ENCODE measurements around the gene P4HA3.

The P4HA3 gene

GRCh38 chr11:74265256-74265655, 46.2 kb downstream of the P4HA3 start:
- DNase-seq (ENCODE audit: low spot score) (no peak), ATAC-seq (ENCODE audit: low read depth) (no peak)
- Histone ChIP-seq H3K4me3 (ENCODE audit: severe bottlenecking) (no peak overlapping the region), H3K4me1 (ENCODE audit: insufficient read depth, poor library complexity, severe bottlenecking) (no peaks in the 10 kb centered on the region), H3K9me3 (ENCODE audit: severe bottlenecking) (no peaks in the 10 kb centered on the region), H3K27ac (ENCODE audit: poor library complexity, severe bottlenecking) (no peak overlapping the region), H3K27me3 (ENCODE audit: insufficient read depth, poor library complexity, severe bottlenecking) (no peaks in the 10 kb centered on the region), H3K36me3 (ENCODE audit: low read depth) (no peaks in the 10 kb centered on the region)
- TF ChIP-seq CTCF (IDR thresholded peaks at IDR 0.05; ENCODE audit: poor library complexity, severe bottlenecking): no peak

GRCh38 chr11:74262725-74263124, 48.7 kb downstream of the P4HA3 start:
- Histone ChIP-seq H3K36me3 (ENCODE audit: low read depth) (no peaks in the 10 kb centered on the region), H3K4me1 (ENCODE audit: insufficient read depth, poor library complexity, severe bottlenecking) (no peaks in the 10 kb centered on the region), H3K9me3 (ENCODE audit: severe bottlenecking) (no peaks in the 10 kb centered on the region), H3K27me3 (ENCODE audit: insufficient read depth, poor library complexity, severe bottlenecking) (no peaks in the 10 kb centered on the region), H3K4me3 (ENCODE audit: severe bottlenecking) (no peak overlapping the region), H3K27ac (ENCODE audit: poor library complexity, severe bottlenecking) (no peak overlapping the region)
- no peak for DNase-seq (ENCODE audit: low spot score)
- ATAC-seq (ENCODE audit: low read depth): no peak
- no peak for TF ChIP-seq CTCF (IDR thresholded peaks at IDR 0.05; ENCODE audit: poor library complexity, severe bottlenecking)

- TF ChIP-seq CTCF (IDR thresholded peaks at IDR 0.05; ENCODE audit: poor library complexity, severe bottlenecking): no peak
- Histone ChIP-seq H3K27me3 (ENCODE audit: insufficient read depth, poor library complexity, severe bottlenecking) (no peaks in the 10 kb centered on the region), H3K4me1 (ENCODE audit: insufficient read depth, poor library complexity, severe bottlenecking) (no peaks in the 10 kb centered on the region), H3K4me3 (ENCODE audit: severe bottlenecking) (no peak overlapping the region), H3K9me3 (ENCODE audit: severe bottlenecking) (no peaks in the 10 kb centered on the region), H3K27ac (ENCODE audit: poor library complexity, severe bottlenecking) (no peak overlapping the region), H3K36me3 (ENCODE audit: low read depth) (peaks cover 4% of the 10 kb centered on the region; the same call in 1 of the 2 replicates)
- DNase-seq (ENCODE audit: low spot score) (no peak), ATAC-seq (ENCODE audit: low read depth) (no peak; the same call in 2 of the 3 replicates)
These were observed 53.4 kb downstream of the P4HA3 start for GRCh38 chr11:74257959-74258553.

GRCh38 chr11:74256378-74257133, 54.9 kb downstream of the P4HA3 start:
- no peak for TF ChIP-seq CTCF (IDR thresholded peaks at IDR 0.05; ENCODE audit: poor library complexity, severe bottlenecking)
- no peaks in the 10 kb centered on the region for H3K4me1 ChIP-seq (ENCODE audit: insufficient read depth, poor library complexity, severe bottlenecking)
- H3K27ac ChIP-seq (ENCODE audit: poor library complexity, severe bottlenecking): no peak overlapping the region
- DNase-seq (ENCODE audit: low spot score) (no peak), ATAC-seq (ENCODE audit: low read depth) (no peak)
- H3K36me3 ChIP-seq (ENCODE audit: low read depth): peaks cover 4% of the 10 kb centered on the region; the same call in 1 of the 2 replicates
- no peaks in the 10 kb centered on the region for H3K9me3 ChIP-seq (ENCODE audit: severe bottlenecking)
- no peaks in the 10 kb centered on the region for H3K27me3 ChIP-seq (ENCODE audit: insufficient read depth, poor library complexity, severe bottlenecking)
- no peak overlapping the region for H3K4me3 ChIP-seq (ENCODE audit: severe bottlenecking)

All from RWPE2 (cell line).